HCT116 (cell line): ENCODE results near the gene FBXL14. TPM values are rescaled to one million over a fixed set of nuclear protein-coding genes. Genes with fewer than 3 reads are reported as not detected.
A peak's percentile ranks its signal among the peaks of the same experiment; 100 is the strongest.

Experiments used
- ATAC-seq: fragments of 200-7000 bp; cut with Tn5 transposase; 2 replicates; pipeline ENCODE4 v1.9.1; 2020; ENCODE audit warnings: mild to moderate bottlenecking, moderate library complexity
- BruUV-seq: library from RNA; stranded (reverse); fragments of 400-500 nt; replicated peaks from 2 replicates; lab custom pipeline; 2021; lab: Mats Ljungman, UMichigan
- CTCF ChIA-PET: fragments of 300-600 bp; sonication (Branson Sonifier 250); formaldehyde crosslinking; loops from one replicate; lab custom pipeline; 2021; ENCODE audit warnings: antibody characterized with exemption; lab: Charles Lee
- POLR2A ChIA-PET: fragments of 300-600, 350-600 bp; sonication (Branson Sonifier 250); formaldehyde crosslinking; loops from one replicate; lab custom pipeline; 2021; ENCODE audit warnings: antibody characterized with exemption; lab: Charles Lee
- RAD21 ChIA-PET, 2 experiments: fragments of 300-600 bp; sonication (Branson Sonifier 250); formaldehyde crosslinking; loops; one replicate each; lab custom pipeline; 2023; ENCODE audit warnings: low total read pairs in 2 of 2; ENCODE audit not compliant: uncharacterized antibody in 2 of 2, unreplicated experiment in 2 of 2, low non-redundant PET in 1 of 2; lab: Charles Lee
- DNase-seq: peaks from one replicate; pipeline ENCODE4 v3.0.0-alpha.2; 2010; ENCODE audit warnings: low read depth, low spot score
- H2AFZ ChIP-seq: fragments of 200-600 bp; shearing (Covaris generic), sonication (generic); 2 replicates; pipeline ENCODE4 v1.6.1; 2017; ENCODE audit warnings: low read depth, mixed run types, mixed read lengths, antibody characterized with exemption, low read length; ENCODE audit not compliant: poor library complexity, severe bottlenecking
- H3K27ac ChIP-seq: 2 replicates; pipeline ENCODE4 v1.5.1; 2012; ENCODE audit warnings: low read depth, low read length
- H3K27me3 ChIP-seq: fragments of 200-600 bp; sonication (generic); 2 replicates; pipeline ENCODE4 v1.6.1; 2016; ENCODE audit warnings: mixed run types, low read length, mixed read lengths; ENCODE audit not compliant: insufficient read depth
- H3K36me3 ChIP-seq, 2 experiments: fragments of 200-500 bp in 1 of 2; fragments of 200-600 bp in 1 of 2; sonication (Bioruptor generic) in 1 of 2; sonication (generic) in 1 of 2; 2 replicates each; pipeline versions ENCODE4 v1.5.1 to v1.6.1; 2014 to 2016; ENCODE audit warnings: low read length in 2 of 2, inconsistent platforms in 1 of 2, mixed read lengths in 1 of 2, mixed run types in 1 of 2; ENCODE audit not compliant: insufficient read depth in 2 of 2, control insufficient read depth in 1 of 2
- H3K4me1 ChIP-seq, 2 experiments: fragments of 200-600 bp in 1 of 2; sonication (generic) in 1 of 2; 2 replicates each; pipeline versions ENCODE4 v1.5.1 to v1.6.1; 2012 to 2017; ENCODE audit warnings: low read length in 2 of 2, inconsistent platforms in 1 of 2, mild to moderate bottlenecking in 1 of 2, mixed read lengths in 1 of 2, mixed run types in 1 of 2, moderate library complexity in 1 of 2; ENCODE audit not compliant: insufficient read depth in 2 of 2, control insufficient read depth in 1 of 2
- H3K4me2 ChIP-seq: fragments of 200-600 bp; sonication (generic); 2 replicates; pipeline ENCODE4 v1.6.1; 2017; ENCODE audit warnings: mixed run types, low read length, mixed read lengths
- H3K4me3 ChIP-seq, 2 experiments: fragments of 200-600 bp in 1 of 2; sonication (generic) in 1 of 2; replicated peaks in 1 of 2; 2 replicates each; pipeline ENCODE4 v1.5.1; 2011 to 2016; ENCODE audit warnings: low read length in 2 of 2, control low read depth in 1 of 2, low read depth in 1 of 2, mild to moderate bottlenecking in 1 of 2, mixed read lengths in 1 of 2, mixed run types in 1 of 2
- H3K79me2 ChIP-seq: fragments of 200-600 bp; sonication (generic); 2 replicates; pipeline ENCODE4 v1.6.1; 2017; ENCODE audit warnings: mild to moderate bottlenecking, mixed run types, low read length, moderate library complexity, mixed read lengths; ENCODE audit not compliant: insufficient read depth
- H3K9ac ChIP-seq: fragments of 200-600 bp; sonication (generic); 2 replicates; pipeline ENCODE4 v1.6.1; 2016; ENCODE audit warnings: low read length, mixed read lengths
- H3K9me2 ChIP-seq: fragments of 200-600 bp; sonication (generic), shearing (Covaris generic); 2 replicates; pipeline ENCODE4 v1.6.1; 2017; ENCODE audit warnings: mixed run types, mild to moderate bottlenecking, moderate library complexity; ENCODE audit not compliant: insufficient read depth
- H3K9me3 ChIP-seq, 2 experiments: fragments of 200-500 bp in 1 of 2; fragments of 200-600 bp in 1 of 2; sonication (Bioruptor generic) in 1 of 2; sonication (generic) in 1 of 2; 2 replicates each; pipeline ENCODE4 v1.6.1; 2014 to 2017; ENCODE audit warnings: low read length in 2 of 2, mixed read lengths in 2 of 2, inconsistent platforms in 1 of 2, low read depth in 1 of 2, mild to moderate bottlenecking in 1 of 2, mixed run types in 1 of 2, moderate library complexity in 1 of 2; ENCODE audit not compliant: control insufficient read depth in 1 of 2, insufficient read depth in 1 of 2
- H4K20me1 ChIP-seq: fragments of 200-600 bp; sonication (generic), shearing (Covaris generic); 2 replicates; pipeline ENCODE4 v1.6.1; 2017; ENCODE audit warnings: mixed run types, mild to moderate bottlenecking, moderate library complexity; ENCODE audit not compliant: insufficient read depth
- RAD21 ChIP-seq: IDR thresholded peaks from 2 replicates; pipeline ENCODE4 v1.6.1; 2012; ENCODE audit warnings: low read depth, mild to moderate bottlenecking
- SIN3A ChIP-seq: IDR thresholded peaks from 2 replicates; pipeline ENCODE4 v1.6.1; 2012; ENCODE audit warnings: low read depth
- intact Hi-C: fragments of 100-400 bp; cut with micrococcal nuclease; formaldehyde crosslinking; loops from 2 replicates; pipeline ENCODE4 v1.10.0; 2022
- total RNA-seq: library from RNA; stranded (reverse); gene quantifications from one replicate; pipeline ENCODE4 v1.2.1, GENCODE V29; 2021; ENCODE audit not compliant: unreplicated experiment
- TF ChIP-seq, protein P1 (sequence below), 3 experiments: fragments of 200-600 bp in 1 of 3; sonication (generic) in 1 of 3; IDR thresholded peaks in 2 of 3; conservative IDR thresholded peaks in 1 of 3; 2 replicates each; pipeline ENCODE4 v1.5.1; 2012 to 2017; ENCODE audit warnings: low read depth in 2 of 3, low read length in 2 of 3, antibody characterized with exemption in 1 of 3, borderline replicate concordance in 1 of 3, control low read depth in 1 of 3, mild to moderate bottlenecking in 1 of 3, mixed read lengths in 1 of 3, mixed run types in 1 of 3, moderate library complexity in 1 of 3; ENCODE audit not compliant: insufficient read depth in 1 of 3

Gene FBXL14
- total RNA-seq, 1 experiment from 2014 or later: 19.0 TPM

DNA sequence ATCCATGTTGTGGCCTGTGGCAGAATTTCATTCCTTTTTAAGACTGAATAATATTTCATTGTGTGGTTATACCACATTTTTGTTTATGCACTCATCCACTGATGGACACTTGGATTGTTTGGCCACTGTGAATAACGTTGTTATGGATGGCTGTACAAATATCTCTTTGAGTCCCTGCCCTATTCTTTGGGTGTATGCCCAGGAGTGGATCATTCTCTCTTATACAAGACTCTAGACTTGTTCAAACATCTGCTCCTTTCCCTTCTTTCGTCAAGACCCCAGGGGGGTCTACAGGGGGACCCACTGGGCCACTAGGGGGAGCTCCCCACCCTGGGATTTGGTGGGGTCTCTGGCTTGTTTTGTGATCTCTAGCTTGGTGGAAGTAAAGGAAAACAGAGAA, 77.4 kb downstream of the FBXL14 start:
- Histone ChIP-seq H3K4me2 (no peak overlapping the region), H3K36me3 (no peaks in the 10 kb centered on the region), H3K4me1 (peaks cover 16 to 18% of the 10 kb centered on the region in 2 experiments), H3K9me2 (no peaks in the 10 kb centered on the region), H3K27ac (no peak overlapping the region), H3K27me3 (peaks cover 10% of the 10 kb centered on the region; the same call in 1 of the 2 replicates), H3K4me3 (no peak overlapping the region), H2AFZ (no peak overlapping the region), H3K79me2 (no peaks in the 10 kb centered on the region), H3K9ac (no peak overlapping the region), H3K9me3 (peaks cover 0 to 3% of the 10 kb centered on the region in 2 experiments; a peak in 1 of 4 replicates)
- CTCF ChIA-PET: interaction anchor here (0.6 to 1.5 kb wide), 3 partner anchors 66 to 399 kb away, joined by 3 read pairs; no protein-coding TSS in a partner anchor
- intact Hi-C loops: no loop called here
- ATAC-seq (no peak), DNase-seq (no peak)
- POLR2A ChIA-PET: no interaction called here
- RAD21 ChIA-PET: interaction anchor here in 1 of 2 experiments (0.9 kb wide), 1 partner anchor 66 kb away, joined by 6 read pairs; no protein-coding TSS in a partner anchor
- BruUV-seq: no TSS peak
- TF ChIP-seq SIN3A: no peak
- TF ChIP-seq RAD21: peak; percentile 43; the same call in 1 of the 2 replicates
- TF ChIP-seq, protein P1, sequence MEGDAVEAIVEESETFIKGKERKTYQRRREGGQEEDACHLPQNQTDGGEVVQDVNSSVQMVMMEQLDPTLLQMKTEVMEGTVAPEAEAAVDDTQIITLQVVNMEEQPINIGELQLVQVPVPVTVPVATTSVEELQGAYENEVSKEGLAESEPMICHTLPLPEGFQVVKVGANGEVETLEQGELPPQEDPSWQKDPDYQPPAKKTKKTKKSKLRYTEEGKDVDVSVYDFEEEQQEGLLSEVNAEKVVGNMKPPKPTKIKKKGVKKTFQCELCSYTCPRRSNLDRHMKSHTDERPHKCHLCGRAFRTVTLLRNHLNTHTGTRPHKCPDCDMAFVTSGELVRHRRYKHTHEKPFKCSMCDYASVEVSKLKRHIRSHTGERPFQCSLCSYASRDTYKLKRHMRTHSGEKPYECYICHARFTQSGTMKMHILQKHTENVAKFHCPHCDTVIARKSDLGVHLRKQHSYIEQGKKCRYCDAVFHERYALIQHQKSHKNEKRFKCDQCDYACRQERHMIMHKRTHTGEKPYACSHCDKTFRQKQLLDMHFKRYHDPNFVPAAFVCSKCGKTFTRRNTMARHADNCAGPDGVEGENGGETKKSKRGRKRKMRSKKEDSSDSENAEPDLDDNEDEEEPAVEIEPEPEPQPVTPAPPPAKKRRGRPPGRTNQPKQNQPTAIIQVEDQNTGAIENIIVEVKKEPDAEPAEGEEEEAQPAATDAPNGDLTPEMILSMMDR (IDR thresholded peaks at IDR 0.05 in 2 of 3, conservative IDR thresholded peaks at IDR 0.05 in 1 of 3; ENCODE audit: borderline replicate concordance in 1 of 3, insufficient read depth in 1 of 3, low read depth in 2 of 3, low read length in 2 of 3): peak; percentile 14 to 73 (median 71); a peak in 4 of 6 replicates
- TF ChIP-seq, all 23 proteins: peak for 2
- H4K20me1 ChIP-seq: no peaks in the 10 kb centered on the region

Other genes starting within 250 kb of the FBXL14 start
- 0.52 TPM for gene WNT5B, start 34.6 kb upstream of the FBXL14 start, total RNA-seq
- 69.9 TPM for gene ADIPOR2, start 96.5 kb upstream of the FBXL14 start, total RNA-seq
- 0.07 TPM for gene LRTM2, start 226.0 kb upstream of the FBXL14 start, total RNA-seq